Neural progenitor cell (in vitro differentiated cells): ENCODE results near the gene CLEC18C. TPM values are rescaled to one million over a fixed set of nuclear protein-coding genes. Genes with fewer than 3 reads are reported as not detected.

Experiments used
- DNase-seq: peaks from one replicate; pipeline ENCODE4 v3.0.0-alpha.2; 2016; ENCODE audit warnings: low spot score
- H2AFZ ChIP-seq: fragments of 200-600 bp; sonication (generic); replicated peaks from 2 replicates; pipeline ENCODE4 v1.6.1; 2016; ENCODE audit warnings: antibody characterized with exemption
- H3F3A ChIP-seq: fragments of 200-600 bp; sonication (generic); 2 replicates; pipeline ENCODE4 v1.6.1; 2016; ENCODE audit warnings: antibody characterized with exemption, low read depth
- H3K27ac ChIP-seq: fragments of 200-600 bp; sonication (generic); 2 replicates; pipeline ENCODE4 v1.5.1; 2016; ENCODE audit warnings: mild to moderate bottlenecking
- H3K27me3 ChIP-seq: fragments of 200-600 bp; sonication (generic); 2 replicates; pipeline ENCODE4 v1.6.1; 2016; ENCODE audit warnings: mild to moderate bottlenecking, moderate library complexity
- H3K36me3 ChIP-seq: fragments of 200-600 bp; sonication (generic); 2 replicates; pipeline ENCODE4 v1.5.1; 2016
- H3K4me1 ChIP-seq: fragments of 200-600 bp; sonication (generic); 2 replicates; pipeline ENCODE4 v1.6.1; 2016; ENCODE audit warnings: mixed run types
- H3K4me2 ChIP-seq: fragments of 200-600 bp; sonication (generic); 2 replicates; pipeline ENCODE4 v1.6.1; 2016
- H3K4me3 ChIP-seq: fragments of 200-600 bp; sonication (generic); 2 replicates; pipeline ENCODE4 v1.5.1; 2016
- H3K79me2 ChIP-seq: fragments of 200-600 bp; sonication (generic); 2 replicates; pipeline ENCODE4 v1.6.1; 2016; ENCODE audit warnings: low read depth
- H3K9ac ChIP-seq: fragments of 200-600 bp; sonication (generic); 2 replicates; pipeline ENCODE4 v1.6.1; 2016
- H3K9me3 ChIP-seq: fragments of 200-600 bp; sonication (generic); 2 replicates; pipeline ENCODE4 v1.5.1; 2016; ENCODE audit warnings: low read depth
- H4K20me1 ChIP-seq: fragments of 200-600 bp; sonication (generic); 2 replicates; pipeline ENCODE4 v1.6.1; 2016; ENCODE audit warnings: low read depth
- H3K27ac Mint-ChIP-seq: 3 replicates; pipeline ENCODE4 v1.8.0; 2021; ENCODE audit warnings: mixed read lengths
- H3K27me3 Mint-ChIP-seq: 2 replicates; pipeline ENCODE4 v1.8.0; 2022; ENCODE audit warnings: low read depth, mild to moderate bottlenecking, inconsistent platforms, moderate library complexity, mixed read lengths; ENCODE audit not compliant: insufficient read depth
- H3K36me3 Mint-ChIP-seq: 3 replicates; pipeline ENCODE4 v1.8.0; 2021; ENCODE audit warnings: mixed read lengths
- H3K4me1 Mint-ChIP-seq: 3 replicates; pipeline ENCODE4 v1.8.0; 2021; ENCODE audit warnings: mixed read lengths
- H3K4me3 Mint-ChIP-seq: 3 replicates; pipeline ENCODE4 v1.8.0; 2021; ENCODE audit warnings: mild to moderate bottlenecking, moderate library complexity, mixed read lengths
- H3K9me3 Mint-ChIP-seq: 3 replicates; pipeline ENCODE4 v1.8.0; 2020; ENCODE audit warnings: mixed read lengths
- EZH2 ChIP-seq: fragments of 200-600 bp; sonication (generic); IDR thresholded peaks from 2 replicates; pipeline ENCODE4 v1.6.1; 2017; ENCODE audit warnings: antibody characterized with exemption, mild to moderate bottlenecking, moderate library complexity
- EZH2phosphoT487 ChIP-seq: fragments of 200-600 bp; sonication (generic); IDR thresholded peaks from 2 replicates; pipeline ENCODE4 v1.6.1; 2017; ENCODE audit warnings: antibody characterized with exemption
- total RNA-seq: library from RNA; depleted of rRNA; stranded (reverse); fragments of >200 nt; gene quantifications from 2 replicates; pipeline ENCODE4 v1.2.3, GENCODE V29; 2015; ENCODE audit warnings: low replicate concordance
- TF ChIP-seq, protein P1 (sequence below): fragments of 200-600 bp; sonication (generic); IDR thresholded peaks from 2 replicates; pipeline ENCODE4 v1.5.1; 2017; ENCODE audit warnings: antibody characterized with exemption, mild to moderate bottlenecking

Gene CLEC18C
- total RNA-seq, 1 donor from 2014 or later: 0.51 TPM

DNA sequence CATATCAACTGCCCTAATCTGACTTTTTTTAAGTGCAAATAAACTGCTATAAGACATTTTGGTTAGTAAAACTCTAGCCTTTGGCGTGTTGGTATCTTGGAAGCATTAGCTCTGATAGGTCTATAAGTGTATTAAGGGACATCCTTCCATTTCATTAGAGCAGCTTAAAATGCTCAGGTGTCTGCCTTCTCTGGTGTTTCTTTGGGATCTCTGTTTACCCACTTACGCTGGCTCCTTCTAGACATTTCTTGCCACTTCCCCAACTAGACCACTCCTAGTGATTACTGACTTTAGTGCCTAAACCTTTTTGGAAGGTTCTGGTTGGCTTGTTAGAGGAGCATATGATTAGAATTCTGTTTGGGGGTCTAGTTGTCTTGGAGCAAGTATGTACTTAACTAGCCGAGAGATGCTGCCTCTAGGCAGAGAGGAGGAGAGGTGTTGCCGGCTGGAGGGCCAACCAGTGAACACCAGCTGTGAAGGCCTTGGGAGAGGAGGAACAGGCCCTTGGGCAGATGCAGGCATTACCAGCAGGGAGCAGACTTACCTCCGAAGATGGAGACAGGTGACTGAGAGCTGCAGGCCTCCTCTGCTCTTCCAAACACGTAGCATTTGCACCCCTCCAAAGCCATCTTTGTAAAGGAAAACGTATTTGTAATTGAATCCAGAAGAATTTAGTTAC lies 15.2 kb upstream of the CLEC18C start:
- Histone ChIP-seq H3K4me2 (no peak overlapping the region), H3K9me3 (no peaks in the 10 kb centered on the region), H3K27ac (no peak overlapping the region), H3K36me3 (no peaks in the 10 kb centered on the region), H3K27me3 (no peaks in the 10 kb centered on the region), H3K4me1 (peaks cover under 1% of the 10 kb centered on the region), H4K20me1 (peaks cover 9% of the 10 kb centered on the region), H3F3A (no peaks in the 10 kb centered on the region), H3K4me3 (no peak overlapping the region), H3K9ac (no peak overlapping the region), H3K79me2 (no peaks in the 10 kb centered on the region), H2AFZ (no peak overlapping the region)
- no peak overlapping the region for H3K27ac Mint-ChIP-seq
- H3K4me1 Mint-ChIP-seq: peaks cover 2% of the 10 kb centered on the region
- peaks cover 22% of the 10 kb centered on the region for H3K36me3 Mint-ChIP-seq
- no peak overlapping the region for H3K4me3 Mint-ChIP-seq
- DNase-seq: no peak
- H3K9me3 Mint-ChIP-seq: no peaks in the 10 kb centered on the region
- H3K27me3 Mint-ChIP-seq: peaks cover 2% of the 10 kb centered on the region
- TF ChIP-seq EZH2phosphoT487 (no peak), EZH2 (no peak)
- TF ChIP-seq, protein P1, sequence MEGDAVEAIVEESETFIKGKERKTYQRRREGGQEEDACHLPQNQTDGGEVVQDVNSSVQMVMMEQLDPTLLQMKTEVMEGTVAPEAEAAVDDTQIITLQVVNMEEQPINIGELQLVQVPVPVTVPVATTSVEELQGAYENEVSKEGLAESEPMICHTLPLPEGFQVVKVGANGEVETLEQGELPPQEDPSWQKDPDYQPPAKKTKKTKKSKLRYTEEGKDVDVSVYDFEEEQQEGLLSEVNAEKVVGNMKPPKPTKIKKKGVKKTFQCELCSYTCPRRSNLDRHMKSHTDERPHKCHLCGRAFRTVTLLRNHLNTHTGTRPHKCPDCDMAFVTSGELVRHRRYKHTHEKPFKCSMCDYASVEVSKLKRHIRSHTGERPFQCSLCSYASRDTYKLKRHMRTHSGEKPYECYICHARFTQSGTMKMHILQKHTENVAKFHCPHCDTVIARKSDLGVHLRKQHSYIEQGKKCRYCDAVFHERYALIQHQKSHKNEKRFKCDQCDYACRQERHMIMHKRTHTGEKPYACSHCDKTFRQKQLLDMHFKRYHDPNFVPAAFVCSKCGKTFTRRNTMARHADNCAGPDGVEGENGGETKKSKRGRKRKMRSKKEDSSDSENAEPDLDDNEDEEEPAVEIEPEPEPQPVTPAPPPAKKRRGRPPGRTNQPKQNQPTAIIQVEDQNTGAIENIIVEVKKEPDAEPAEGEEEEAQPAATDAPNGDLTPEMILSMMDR: no peak

DNA sequence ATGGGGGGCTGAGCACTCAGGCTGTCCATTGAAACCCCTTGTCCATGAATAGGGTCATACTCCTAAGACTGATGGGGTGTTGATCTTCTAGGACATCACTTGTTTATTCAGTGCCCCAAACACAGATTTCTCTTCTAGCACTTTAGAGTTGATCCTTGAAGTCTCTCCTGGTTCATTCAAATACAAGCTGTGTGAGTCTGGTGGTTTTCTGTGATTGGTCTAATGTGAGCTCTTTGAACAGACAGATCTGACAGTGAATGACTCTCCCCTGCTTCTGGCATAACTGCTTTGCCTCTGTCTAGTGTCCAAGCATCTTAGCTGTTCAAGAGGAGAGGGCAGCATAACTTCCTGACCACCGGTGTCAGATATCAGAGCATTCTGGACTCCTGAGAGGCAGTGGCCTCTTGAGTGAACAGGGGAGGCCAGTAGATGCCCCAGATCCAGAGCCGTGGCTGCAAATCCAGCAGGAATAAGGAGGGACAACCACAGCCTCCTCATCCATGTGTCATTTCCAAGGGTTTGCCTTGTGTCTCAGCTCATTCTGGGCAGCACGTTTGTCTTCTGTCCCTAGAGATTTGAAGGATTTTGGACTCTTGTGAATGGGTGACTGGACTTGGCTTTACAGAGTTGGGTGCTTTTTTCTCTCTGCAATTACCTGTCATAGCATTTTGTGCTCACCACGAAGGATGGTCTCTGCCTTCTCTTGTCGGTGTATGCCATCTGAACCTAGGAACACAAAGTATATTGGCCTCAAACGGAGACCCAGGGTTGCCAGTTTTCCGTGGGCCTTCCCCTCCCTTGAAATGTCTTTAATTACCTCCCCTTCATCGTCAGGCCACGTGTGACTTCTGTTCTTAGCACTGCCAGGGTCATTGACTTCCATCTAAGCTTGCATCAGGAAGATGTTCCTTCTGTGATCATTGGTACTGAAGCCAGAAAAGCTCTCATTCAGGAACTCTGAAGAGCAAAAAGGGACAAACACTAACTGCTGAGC lies 13.9 kb upstream of the CLEC18C start:
- Histone ChIP-seq H2AFZ (no peak overlapping the region), H3K27ac (no peak overlapping the region), H3K4me2 (no peak overlapping the region), H3K9ac (no peak overlapping the region), H4K20me1 (peaks cover 9% of the 10 kb centered on the region), H3K9me3 (no peaks in the 10 kb centered on the region), H3K36me3 (no peaks in the 10 kb centered on the region), H3K4me3 (no peak overlapping the region), H3K79me2 (no peaks in the 10 kb centered on the region), H3K27me3 (no peaks in the 10 kb centered on the region), H3F3A (no peaks in the 10 kb centered on the region), H3K4me1 (peaks cover 4% of the 10 kb centered on the region)
- Mint-ChIP-seq H3K4me1 (peaks cover 2% of the 10 kb centered on the region), H3K9me3 (no peaks in the 10 kb centered on the region), H3K27ac (no peak overlapping the region), H3K27me3 (peaks cover 5% of the 10 kb centered on the region), H3K4me3 (no peak overlapping the region), H3K36me3 (peaks cover 17% of the 10 kb centered on the region)
- TF ChIP-seq, protein P1: no peak
- no peak for TF ChIP-seq EZH2
- TF ChIP-seq EZH2phosphoT487: no peak
- no peak for DNase-seq

DNA sequence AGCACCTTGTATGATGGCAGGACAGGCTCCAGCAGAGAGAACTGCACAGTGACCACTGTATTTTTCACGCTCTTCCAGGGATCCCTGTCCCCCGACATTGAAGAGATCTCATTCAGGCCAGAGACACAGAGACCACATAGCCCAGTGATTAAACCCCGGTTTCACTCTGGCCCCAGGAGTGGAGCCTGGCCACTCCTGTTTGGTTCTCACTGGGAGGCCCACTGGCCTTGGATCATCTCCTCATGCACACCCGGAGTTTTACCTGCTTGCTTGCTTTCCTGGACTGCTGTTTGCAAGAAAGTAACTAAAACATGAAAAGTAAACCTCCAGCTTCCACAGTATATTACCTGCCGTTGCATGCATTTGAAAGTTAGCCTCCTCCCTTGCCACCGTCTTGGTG lies 13.2 kb upstream of the CLEC18C start:
- Histone ChIP-seq H3K9ac (no peak overlapping the region), H2AFZ (no peak overlapping the region), H3K4me3 (no peak overlapping the region), H3K9me3 (no peaks in the 10 kb centered on the region), H3K4me2 (no peak overlapping the region), H3K79me2 (no peaks in the 10 kb centered on the region), H3K36me3 (no peaks in the 10 kb centered on the region), H4K20me1 (peaks cover 9% of the 10 kb centered on the region), H3F3A (no peaks in the 10 kb centered on the region), H3K27ac (no peak overlapping the region), H3K4me1 (peaks cover 4% of the 10 kb centered on the region), H3K27me3 (no peaks in the 10 kb centered on the region)
- DNase-seq: no peak
- H3K4me3 Mint-ChIP-seq: no peak overlapping the region
- TF ChIP-seq, protein P1: no peak
- TF ChIP-seq EZH2phosphoT487 (no peak), EZH2 (no peak)
- peaks cover 4% of the 10 kb centered on the region for H3K4me1 Mint-ChIP-seq
- peaks cover 8% of the 10 kb centered on the region for H3K27me3 Mint-ChIP-seq
- no peaks in the 10 kb centered on the region for H3K9me3 Mint-ChIP-seq
- no peak overlapping the region for H3K27ac Mint-ChIP-seq
- H3K36me3 Mint-ChIP-seq: peaks cover 17% of the 10 kb centered on the region
